HG03103 (cell line): ENCODE results near the gene PRAMEF26.
"Not testable (repeated sequence)": the region's sequence is repeated elsewhere in the genome, so short reads cannot be mapped to it uniquely, and the experiment has no call there.

Source experiments
- ATAC-seq: cut with Tn5 transposase; IDR thresholded peaks from one replicate; pipeline ENCODE4 v1.9.1; 2021; ENCODE audit warnings: low read depth; ENCODE audit not compliant: unreplicated experiment

Gene PRAMEF26

GRCh38 chr1:13155909-13156308 is at the start of gene PRAMEF26:
PRAMEF26 (minus strand) TSS chr1:13156009; CDS start chr1:13153095, 2,914 bp downstream.
- not testable (repeated sequence) for ATAC-seq

GRCh38 chr1:13201309-13201708 is 45.5 kb upstream of the PRAMEF26 start, which contains the start of gene PRAMEF13:
PRAMEF13 (minus strand) TSS chr1:13201409; CDS start chr1:13199589, 1,820 bp downstream.
- not testable (repeated sequence) for ATAC-seq

GRCh38 chr1:13171548-13171947 is 15.7 kb upstream of the PRAMEF26 start, which contains the start of gene PRAMEF9:
PRAMEF9 (plus strand) TSS chr1:13171848; CDS start chr1:13175281, 3,433 bp downstream.
- not testable (repeated sequence) for ATAC-seq

- ATAC-seq = not testable (repeated sequence)
Observed at GRCh38 chr1:13165531-13165930, 9.7 kb upstream of the PRAMEF26 start, which contains the start of gene HNRNPCL4. HNRNPCL4 (minus strand) TSS chr1:13165631; CDS start chr1:13165467, 164 bp downstream.

GRCh38 chr1:13116754-13117153 is 39.1 kb downstream of the PRAMEF26 start, which contains the start of gene HNRNPCL2:
HNRNPCL2 (minus strand) TSS chr1:13116854; CDS start chr1:13116400, 454 bp downstream.
- ATAC-seq = not testable (repeated sequence)
